Natural killer cell treated with Interleukin-12 subunit alpha and Interleukin-12 subunit beta and Interleukin-15 and Interleukin-18, amount 100 ng/mL, for 72 hours (primary cell): ENCODE results near the gene NKIRAS2. TPM values are rescaled to one million over a fixed set of nuclear protein-coding genes. Genes with fewer than 3 reads are reported as not detected.

Experiments
- ATAC-seq, 2 donors: fragments of 150-1000 bp; cut with Tn5 transposase in 1 of 2; sonication (Bioruptor Pico), chemical (Tn5 transposase) in 1 of 2; 2 replicates each; pipeline ENCODE4 v1.10.0; 2021
- DNase-seq: peaks from one replicate; pipeline ENCODE4 v3.0.0; 2022; ENCODE audit warnings: low spot score
- H3K27ac Mint-ChIP-seq, 2 donors: 1 replicate in 1 of 2; 2 replicates in 1 of 2; pipeline ENCODE4 v1.8.0; 2022; ENCODE audit warnings: mixed read lengths in 2 of 2, mild to moderate bottlenecking in 1 of 2, moderate library complexity in 1 of 2
- H3K27me3 Mint-ChIP-seq, 2 donors: 1 replicate in 1 of 2; 2 replicates in 1 of 2; pipeline ENCODE4 v1.8.0; 2022; ENCODE audit warnings: mixed read lengths in 2 of 2
- H3K36me3 Mint-ChIP-seq: one replicate; pipeline ENCODE4 v1.8.0; 2022; ENCODE audit warnings: mixed read lengths
- H3K4me1 Mint-ChIP-seq, 2 donors: 1 replicate in 1 of 2; 2 replicates in 1 of 2; pipeline ENCODE4 v1.8.0; 2022; ENCODE audit warnings: low read depth in 2 of 2, mixed read lengths in 2 of 2, mild to moderate bottlenecking in 1 of 2
- H3K4me3 Mint-ChIP-seq: one replicate; pipeline ENCODE4 v1.8.0; 2022; ENCODE audit warnings: mixed read lengths
- H3K9me3 Mint-ChIP-seq: 2 replicates; pipeline ENCODE4 v1.8.0; 2022; ENCODE audit warnings: mixed read lengths
- total RNA-seq, 2 donors: library from RNA; stranded (reverse); gene quantifications; one replicate each; pipeline ENCODE4 v1.2.3, GENCODE V29; 2022

NKIRAS2 gene
- 10 to 100 TPM; 27.8 to 28.7 TPM for total RNA-seq

- Mint-ChIP-seq H3K9me3 (no peaks in the 10 kb centered on the region), H3K27ac (peak within 1 kb of the TSS; percentile 99), H3K36me3 (peaks cover 7% of the 10 kb centered on the region), H3K4me3 (peak within 1 kb of the TSS; percentile 98), H3K4me1 (peaks cover 49 to 58% of the 10 kb centered on the region in 2 donors), H3K27me3 (no peaks in the 10 kb centered on the region)
- DNase-seq (peak; percentile 97), ATAC-seq (peak; percentile 85 to 90)
Measured at GRCh38 chr17:42019509-42020404, at the start of gene NKIRAS2. Gene NKIRAS2 (plus strand): TSS chr17:42020090. CDS start chr17:42021578, 1,488 bp downstream.

- no peaks in the 10 kb centered on the region for H3K9me3 Mint-ChIP-seq
- H3K4me3 Mint-ChIP-seq, result no peak overlapping the region
- no peaks in the 10 kb centered on the region for H3K36me3 Mint-ChIP-seq
- DNase-seq (no peak), ATAC-seq (no peak)
- H3K27ac Mint-ChIP-seq, result no peak overlapping the region
- no peaks in the 10 kb centered on the region for H3K27me3 Mint-ChIP-seq
- peaks cover 16 to 31% of the 10 kb centered on the region in 2 donors for H3K4me1 Mint-ChIP-seq
Measured at GRCh38 chr17:41970901-41971331, 49.0 kb upstream of the NKIRAS2 start.

- DNase-seq, result no peak
- no peak overlapping the region for H3K4me3 Mint-ChIP-seq
- peaks cover 5% of the 10 kb centered on the region for H3K36me3 Mint-ChIP-seq
- no peak overlapping the region for H3K27ac Mint-ChIP-seq
- H3K27me3 Mint-ChIP-seq, result no peaks in the 10 kb centered on the region
- H3K4me1 Mint-ChIP-seq, result peaks cover 13 to 31% of the 10 kb centered on the region in 2 donors
- ATAC-seq, result no peak
- H3K9me3 Mint-ChIP-seq, result no peaks in the 10 kb centered on the region
Measured at GRCh38 chr17:41971721-41972523, 48.0 kb upstream of the NKIRAS2 start.

- H3K27ac Mint-ChIP-seq, result peak overlapping the region in 1 of 2 donors; percentile 66
- DNase-seq, result no peak
- H3K4me1 Mint-ChIP-seq, result peaks cover 11 to 27% of the 10 kb centered on the region in 2 donors
Measured at GRCh38 chr17:41972571-41973407, 47.1 kb upstream of the NKIRAS2 start.

GRCh38 chr17:41973408-41973811 lies 46.5 kb upstream of the NKIRAS2 start:
- peak; percentile 15 to 65 for ATAC-seq
- Mint-ChIP-seq H3K4me1 (peaks cover 5 to 23% of the 10 kb centered on the region in 2 donors), H3K27ac (peak overlapping the region in 1 of 2 donors; percentile 66), H3K36me3 (peaks cover 8% of the 10 kb centered on the region), H3K4me3 (no peak overlapping the region), H3K9me3 (no peaks in the 10 kb centered on the region), H3K27me3 (no peaks in the 10 kb centered on the region)
- no peak for DNase-seq

More at GRCh38 chr17:41972571-41973407, 47.1 kb upstream of the NKIRAS2 start:
- Mint-ChIP-seq H3K36me3 (peaks cover 8% of the 10 kb centered on the region), H3K9me3 (no peaks in the 10 kb centered on the region), H3K27me3 (no peaks in the 10 kb centered on the region), H3K4me3 (no peak overlapping the region)
- peak; percentile 4 to 34 for ATAC-seq

GRCh38 chr17:41974031-41974430 lies 45.9 kb upstream of the NKIRAS2 start:
- H3K36me3 Mint-ChIP-seq, result peaks cover 8% of the 10 kb centered on the region
- DNase-seq (no peak), ATAC-seq (no peak)
- H3K4me1 Mint-ChIP-seq, result peaks cover 5 to 23% of the 10 kb centered on the region in 2 donors
- H3K27ac Mint-ChIP-seq, result peak overlapping the region in 1 of 2 donors; percentile 76
- H3K27me3 Mint-ChIP-seq, result no peaks in the 10 kb centered on the region
- no peaks in the 10 kb centered on the region for H3K9me3 Mint-ChIP-seq
- H3K4me3 Mint-ChIP-seq, result no peak overlapping the region

GRCh38 chr17:41974658-41975057 lies 45.2 kb upstream of the NKIRAS2 start:
- H3K4me3 Mint-ChIP-seq, result no peak overlapping the region
- no peaks in the 10 kb centered on the region for H3K9me3 Mint-ChIP-seq
- H3K27ac Mint-ChIP-seq, result peak overlapping the region in 1 of 2 donors; percentile 76
- ATAC-seq (no peak), DNase-seq (no peak)
- H3K36me3 Mint-ChIP-seq, result peaks cover 8% of the 10 kb centered on the region
- peaks cover 5 to 23% of the 10 kb centered on the region in 2 donors for H3K4me1 Mint-ChIP-seq
- H3K27me3 Mint-ChIP-seq, result no peaks in the 10 kb centered on the region

- H3K27me3 Mint-ChIP-seq, result no peaks in the 10 kb centered on the region
- no peak overlapping the region for H3K27ac Mint-ChIP-seq
- H3K4me1 Mint-ChIP-seq, result peaks cover 5 to 23% of the 10 kb centered on the region in 2 donors
- no peaks in the 10 kb centered on the region for H3K9me3 Mint-ChIP-seq
- no peak overlapping the region for H3K4me3 Mint-ChIP-seq
- ATAC-seq (no peak), DNase-seq (no peak)
- peaks cover 8% of the 10 kb centered on the region for H3K36me3 Mint-ChIP-seq
Measured at GRCh38 chr17:41975099-41976083, 44.5 kb upstream of the NKIRAS2 start.

GRCh38 chr17:41976142-41976768 lies 43.6 kb upstream of the NKIRAS2 start:
- H3K27ac Mint-ChIP-seq, result no peak overlapping the region
- no peaks in the 10 kb centered on the region for H3K27me3 Mint-ChIP-seq
- no peak for ATAC-seq
- no peak for DNase-seq
- H3K4me1 Mint-ChIP-seq, result peaks cover 5 to 20% of the 10 kb centered on the region in 2 donors
- peaks cover 8% of the 10 kb centered on the region for H3K36me3 Mint-ChIP-seq
- H3K9me3 Mint-ChIP-seq, result no peaks in the 10 kb centered on the region
- no peak overlapping the region for H3K4me3 Mint-ChIP-seq

GRCh38 chr17:41977991-41978390 lies 41.9 kb upstream of the NKIRAS2 start:
- no peak for DNase-seq
- Mint-ChIP-seq H3K27ac (peak overlapping the region in 1 of 2 donors; percentile 56), H3K27me3 (no peaks in the 10 kb centered on the region), H3K9me3 (no peaks in the 10 kb centered on the region), H3K4me1 (peaks cover 5 to 16% of the 10 kb centered on the region in 2 donors), H3K36me3 (peaks cover 18% of the 10 kb centered on the region), H3K4me3 (no peak overlapping the region)
- no peak for ATAC-seq

GRCh38 chr17:41982026-41982760 lies 37.7 kb upstream of the NKIRAS2 start:
- Mint-ChIP-seq H3K27me3 (no peaks in the 10 kb centered on the region), H3K4me1 (peaks cover 3 to 8% of the 10 kb centered on the region in 2 donors), H3K36me3 (peaks cover 29% of the 10 kb centered on the region), H3K4me3 (no peak overlapping the region), H3K27ac (peak overlapping the region in 1 of 2 donors; percentile 30), H3K9me3 (no peaks in the 10 kb centered on the region)
- ATAC-seq, result no peak
- no peak for DNase-seq
